Measurements from ENCODE around the gene CAMK2G. TPM values are rescaled to one million over a fixed set of nuclear protein-coding genes. Genes with fewer than 3 reads are reported as not detected.

The CAMK2G gene
- polyA plus RNA-seq, 3 donors, result 1.7 to 60.7 (median 3.0) TPM

DNA sequence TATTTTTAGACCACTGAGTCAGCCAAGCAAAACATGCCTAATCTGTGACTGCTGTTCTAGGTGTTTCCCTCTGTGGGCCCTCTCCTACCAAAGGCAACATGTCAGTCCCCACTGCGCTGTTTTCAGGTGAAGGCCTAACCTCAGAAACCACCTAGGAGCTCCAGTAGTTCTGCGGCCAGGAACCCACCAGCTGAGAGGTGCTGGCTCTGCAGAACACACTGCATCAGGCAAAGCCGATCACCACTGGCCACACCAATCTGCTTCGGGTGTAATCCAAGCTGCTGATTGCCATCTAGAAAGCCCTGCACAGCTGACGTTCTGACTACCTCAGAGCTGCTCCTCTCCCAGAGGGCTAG lies 14.9 kb downstream of the CAMK2G start:
- Histone ChIP-seq H3K27ac (ENCODE audit: low read depth in 1 of 2, low read length in 2 of 2) (no peak overlapping the region), H3K79me2 (ENCODE audit: insufficient read depth, low read length) (peaks cover 98% of the 10 kb centered on the region), H4K20me1 (ENCODE audit: insufficient read depth, low read length) (peaks cover 78% of the 10 kb centered on the region), H3K9me3 (replicated peaks in 1 of 2; ENCODE audit: control insufficient read depth in 1 of 2, insufficient read depth in 1 of 2, low read length in 2 of 2) (no peaks in the 10 kb centered on the region), H3K9ac (ENCODE audit: insufficient read depth, low read length, poor library complexity, severe bottlenecking) (no peak overlapping the region), H2AFZ (ENCODE audit: insufficient read depth, low read depth, low read length, poor library complexity, severe bottlenecking) (no peak overlapping the region), H3K4me1 (ENCODE audit: control insufficient read depth in 1 of 2, insufficient read depth in 2 of 2, low read length in 2 of 2) (peaks cover 28 to 35% of the 10 kb centered on the region in 2 donors), H3K36me3 (replicated peaks in 1 of 2; ENCODE audit: control insufficient read depth in 1 of 2, insufficient read depth in 2 of 2, low read length in 2 of 2) (peaks cover 37 to 77% of the 10 kb centered on the region in 2 donors), H3K4me3 (replicated peaks in 1 of 3; ENCODE audit: low read depth in 2 of 3, low read length in 3 of 3) (no peak overlapping the region), H3K27me3 (ENCODE audit: control insufficient read depth in 2 of 2, insufficient read depth in 2 of 2, low read length in 2 of 2) (no peaks in the 10 kb centered on the region), H3K4me2 (replicated peaks; ENCODE audit: extremely low read depth, low read length, poor library complexity, severe bottlenecking) (no peak overlapping the region)
- H3K27me3 Mint-ChIP-seq (ENCODE audit: low read depth in 3 of 3), result no peaks in the 10 kb centered on the region
- WGBS (ENCODE audit: insufficient coverage), result 96% methylated on average over 5 of the region's 5 CpGs
- TF ChIP-seq, protein P1, sequence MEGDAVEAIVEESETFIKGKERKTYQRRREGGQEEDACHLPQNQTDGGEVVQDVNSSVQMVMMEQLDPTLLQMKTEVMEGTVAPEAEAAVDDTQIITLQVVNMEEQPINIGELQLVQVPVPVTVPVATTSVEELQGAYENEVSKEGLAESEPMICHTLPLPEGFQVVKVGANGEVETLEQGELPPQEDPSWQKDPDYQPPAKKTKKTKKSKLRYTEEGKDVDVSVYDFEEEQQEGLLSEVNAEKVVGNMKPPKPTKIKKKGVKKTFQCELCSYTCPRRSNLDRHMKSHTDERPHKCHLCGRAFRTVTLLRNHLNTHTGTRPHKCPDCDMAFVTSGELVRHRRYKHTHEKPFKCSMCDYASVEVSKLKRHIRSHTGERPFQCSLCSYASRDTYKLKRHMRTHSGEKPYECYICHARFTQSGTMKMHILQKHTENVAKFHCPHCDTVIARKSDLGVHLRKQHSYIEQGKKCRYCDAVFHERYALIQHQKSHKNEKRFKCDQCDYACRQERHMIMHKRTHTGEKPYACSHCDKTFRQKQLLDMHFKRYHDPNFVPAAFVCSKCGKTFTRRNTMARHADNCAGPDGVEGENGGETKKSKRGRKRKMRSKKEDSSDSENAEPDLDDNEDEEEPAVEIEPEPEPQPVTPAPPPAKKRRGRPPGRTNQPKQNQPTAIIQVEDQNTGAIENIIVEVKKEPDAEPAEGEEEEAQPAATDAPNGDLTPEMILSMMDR (IDR thresholded peaks at IDR 0.05), result no peak
- H3K36me3 Mint-ChIP-seq, result peaks cover 55 to 86% of the 10 kb centered on the region in 2 donors
- no peak for DNase-seq
- H3K4me1 Mint-ChIP-seq, result peaks cover 37% of the 10 kb centered on the region
- intact Hi-C loops (cut with micrococcal nuclease), result no loop called here
- no peak overlapping the region for H3K4me3 Mint-ChIP-seq
- H3K27ac Mint-ChIP-seq, result peak overlapping the region in 3 of 7 donors; percentile 35 to 57 (median 40)
- H3K9me3 Mint-ChIP-seq, result no peaks in the 10 kb centered on the region

DNA sequence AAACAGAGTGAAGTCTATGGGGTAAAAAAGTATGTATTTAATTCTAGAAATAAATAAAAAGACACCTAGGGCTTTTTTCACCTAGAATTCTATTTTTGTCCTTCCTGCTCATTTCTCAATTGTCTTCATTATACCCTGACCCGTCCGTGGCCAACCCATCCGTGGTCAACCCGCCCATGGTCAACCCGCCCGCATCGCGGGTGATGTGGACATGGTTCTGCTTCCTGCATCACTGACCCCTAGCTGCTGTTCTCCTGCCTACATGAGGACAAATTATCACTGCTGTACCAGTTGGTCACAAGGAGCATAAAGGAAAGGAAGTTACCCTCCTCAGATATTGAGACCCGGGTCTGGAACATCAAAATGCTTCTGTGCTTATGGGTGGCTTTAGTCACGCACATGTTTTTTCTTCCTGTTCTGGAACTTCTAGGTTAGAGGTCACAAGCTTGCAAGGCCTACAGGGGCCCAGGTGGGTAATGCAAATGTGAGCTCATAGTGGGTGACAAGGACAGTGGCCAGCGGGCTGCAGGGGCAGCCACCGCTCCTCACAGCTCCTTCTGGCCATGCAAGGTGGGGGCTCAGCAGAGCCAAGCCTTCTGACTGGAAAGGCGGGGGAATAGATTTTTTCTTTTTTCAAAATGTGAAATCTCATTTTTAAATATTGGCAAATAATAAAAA lies 15.5 kb downstream of the CAMK2G start:
- peaks cover 42 to 82% of the 10 kb centered on the region in 2 donors for H3K36me3 ChIP-seq (replicated peaks in 1 of 2; ENCODE audit: control insufficient read depth in 1 of 2, insufficient read depth in 2 of 2, low read length in 2 of 2)

More for the DNA sequence above, 15.5 kb downstream of the CAMK2G start:
- peak overlapping the region in 1 of 2 donors; percentile 24 for H3K27ac ChIP-seq (ENCODE audit: low read depth in 1 of 2, low read length in 2 of 2)
- intact Hi-C loops (cut with micrococcal nuclease), result no loop called here
- H3K4me2 ChIP-seq (replicated peaks; ENCODE audit: extremely low read depth, low read length, poor library complexity, severe bottlenecking), result no peak overlapping the region
- no peak for DNase-seq
- 51% methylated on average over 4 of the region's 13 CpGs for WGBS (ENCODE audit: insufficient coverage)
- TF ChIP-seq, protein P1 (IDR thresholded peaks at IDR 0.05), result no peak
- no peak overlapping the region for H2AFZ ChIP-seq (ENCODE audit: insufficient read depth, low read depth, low read length, poor library complexity, severe bottlenecking)
- no peak overlapping the region for H3K9ac ChIP-seq (ENCODE audit: insufficient read depth, low read length, poor library complexity, severe bottlenecking)
- H3K27me3 ChIP-seq (ENCODE audit: control insufficient read depth in 2 of 2, insufficient read depth in 2 of 2, low read length in 2 of 2), result no peaks in the 10 kb centered on the region
- Mint-ChIP-seq H3K4me3 (no peak overlapping the region), H3K36me3 (peaks cover 56 to 86% of the 10 kb centered on the region in 2 donors), H3K9me3 (no peaks in the 10 kb centered on the region), H3K4me1 (peaks cover 33% of the 10 kb centered on the region), H3K27me3 (ENCODE audit: low read depth in 3 of 3) (no peaks in the 10 kb centered on the region), H3K27ac (peak overlapping the region in 2 of 7 donors; percentile 50 to 77)
- peaks cover 98% of the 10 kb centered on the region for H3K79me2 ChIP-seq (ENCODE audit: insufficient read depth, low read length)
- H3K4me3 ChIP-seq (replicated peaks in 1 of 3; ENCODE audit: low read depth in 2 of 3, low read length in 3 of 3), result no peak overlapping the region
- peaks cover 83% of the 10 kb centered on the region for H4K20me1 ChIP-seq (ENCODE audit: insufficient read depth, low read length)
- no peaks in the 10 kb centered on the region for H3K9me3 ChIP-seq (replicated peaks in 1 of 2; ENCODE audit: control insufficient read depth in 1 of 2, insufficient read depth in 1 of 2, low read length in 2 of 2)
- H3K4me1 ChIP-seq (ENCODE audit: control insufficient read depth in 1 of 2, insufficient read depth in 2 of 2, low read length in 2 of 2), result peaks cover 26 to 30% of the 10 kb centered on the region in 2 donors
